Neural cell (in vitro differentiated cells): ENCODE data around the gene ZNF768.

Experiments
- MXI1 ChIP-seq: fragments of 450-650 bp; conservative IDR thresholded peaks from 2 replicates; pipeline ENCODE4 v1.6.1; 2014; ENCODE audit warnings: antibody characterized with exemption, mild to moderate bottlenecking; ENCODE audit not compliant: poor library complexity, severe bottlenecking
- POLR2AphosphoS5 ChIP-seq: IDR thresholded peaks from 2 replicates; pipeline ENCODE4 v1.6.1; 2012
- RAD21 ChIP-seq: fragments of 450-650 bp; conservative IDR thresholded peaks from 2 replicates; pipeline ENCODE4 v1.6.1; 2014; ENCODE audit warnings: antibody characterized with exemption, mild to moderate bottlenecking, moderate library complexity
- TAF1 ChIP-seq: IDR thresholded peaks from 2 replicates; pipeline ENCODE4 v1.6.1; 2012; ENCODE audit warnings: low read depth
- TF ChIP-seq, protein P1 (sequence below): fragments of 450-650 bp; IDR thresholded peaks from 2 replicates; pipeline ENCODE4 v1.5.1; 2014; ENCODE audit warnings: antibody characterized with exemption, mild to moderate bottlenecking, moderate library complexity; ENCODE audit not compliant: poor library complexity, severe bottlenecking
- TF ChIP-seq, protein P2 (sequence below): IDR thresholded peaks from 2 replicates; pipeline ENCODE4 v1.6.1; 2012; ENCODE audit warnings: borderline replicate concordance

- no peak for TF ChIP-seq POLR2AphosphoS5
- TF ChIP-seq, protein P1, sequence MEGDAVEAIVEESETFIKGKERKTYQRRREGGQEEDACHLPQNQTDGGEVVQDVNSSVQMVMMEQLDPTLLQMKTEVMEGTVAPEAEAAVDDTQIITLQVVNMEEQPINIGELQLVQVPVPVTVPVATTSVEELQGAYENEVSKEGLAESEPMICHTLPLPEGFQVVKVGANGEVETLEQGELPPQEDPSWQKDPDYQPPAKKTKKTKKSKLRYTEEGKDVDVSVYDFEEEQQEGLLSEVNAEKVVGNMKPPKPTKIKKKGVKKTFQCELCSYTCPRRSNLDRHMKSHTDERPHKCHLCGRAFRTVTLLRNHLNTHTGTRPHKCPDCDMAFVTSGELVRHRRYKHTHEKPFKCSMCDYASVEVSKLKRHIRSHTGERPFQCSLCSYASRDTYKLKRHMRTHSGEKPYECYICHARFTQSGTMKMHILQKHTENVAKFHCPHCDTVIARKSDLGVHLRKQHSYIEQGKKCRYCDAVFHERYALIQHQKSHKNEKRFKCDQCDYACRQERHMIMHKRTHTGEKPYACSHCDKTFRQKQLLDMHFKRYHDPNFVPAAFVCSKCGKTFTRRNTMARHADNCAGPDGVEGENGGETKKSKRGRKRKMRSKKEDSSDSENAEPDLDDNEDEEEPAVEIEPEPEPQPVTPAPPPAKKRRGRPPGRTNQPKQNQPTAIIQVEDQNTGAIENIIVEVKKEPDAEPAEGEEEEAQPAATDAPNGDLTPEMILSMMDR = no peak
- TF ChIP-seq MXI1 = no peak
- TF ChIP-seq TAF1 = no peak
- TF ChIP-seq, protein P2, sequence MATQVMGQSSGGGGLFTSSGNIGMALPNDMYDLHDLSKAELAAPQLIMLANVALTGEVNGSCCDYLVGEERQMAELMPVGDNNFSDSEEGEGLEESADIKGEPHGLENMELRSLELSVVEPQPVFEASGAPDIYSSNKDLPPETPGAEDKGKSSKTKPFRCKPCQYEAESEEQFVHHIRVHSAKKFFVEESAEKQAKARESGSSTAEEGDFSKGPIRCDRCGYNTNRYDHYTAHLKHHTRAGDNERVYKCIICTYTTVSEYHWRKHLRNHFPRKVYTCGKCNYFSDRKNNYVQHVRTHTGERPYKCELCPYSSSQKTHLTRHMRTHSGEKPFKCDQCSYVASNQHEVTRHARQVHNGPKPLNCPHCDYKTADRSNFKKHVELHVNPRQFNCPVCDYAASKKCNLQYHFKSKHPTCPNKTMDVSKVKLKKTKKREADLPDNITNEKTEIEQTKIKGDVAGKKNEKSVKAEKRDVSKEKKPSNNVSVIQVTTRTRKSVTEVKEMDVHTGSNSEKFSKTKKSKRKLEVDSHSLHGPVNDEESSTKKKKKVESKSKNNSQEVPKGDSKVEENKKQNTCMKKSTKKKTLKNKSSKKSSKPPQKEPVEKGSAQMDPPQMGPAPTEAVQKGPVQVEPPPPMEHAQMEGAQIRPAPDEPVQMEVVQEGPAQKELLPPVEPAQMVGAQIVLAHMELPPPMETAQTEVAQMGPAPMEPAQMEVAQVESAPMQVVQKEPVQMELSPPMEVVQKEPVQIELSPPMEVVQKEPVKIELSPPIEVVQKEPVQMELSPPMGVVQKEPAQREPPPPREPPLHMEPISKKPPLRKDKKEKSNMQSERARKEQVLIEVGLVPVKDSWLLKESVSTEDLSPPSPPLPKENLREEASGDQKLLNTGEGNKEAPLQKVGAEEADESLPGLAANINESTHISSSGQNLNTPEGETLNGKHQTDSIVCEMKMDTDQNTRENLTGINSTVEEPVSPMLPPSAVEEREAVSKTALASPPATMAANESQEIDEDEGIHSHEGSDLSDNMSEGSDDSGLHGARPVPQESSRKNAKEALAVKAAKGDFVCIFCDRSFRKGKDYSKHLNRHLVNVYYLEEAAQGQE = no peak
- TF ChIP-seq RAD21 = no peak
Observed at GRCh38 chr16:30518552-30518951, 7.8 kb downstream of the ZNF768 start.
